ENCODE results near the gene PTGES.
"Not testable (repeated sequence)": the region's sequence is repeated elsewhere in the genome, so short reads cannot be mapped to it uniquely, and the experiment has no call there.

PTGES gene

DNA sequence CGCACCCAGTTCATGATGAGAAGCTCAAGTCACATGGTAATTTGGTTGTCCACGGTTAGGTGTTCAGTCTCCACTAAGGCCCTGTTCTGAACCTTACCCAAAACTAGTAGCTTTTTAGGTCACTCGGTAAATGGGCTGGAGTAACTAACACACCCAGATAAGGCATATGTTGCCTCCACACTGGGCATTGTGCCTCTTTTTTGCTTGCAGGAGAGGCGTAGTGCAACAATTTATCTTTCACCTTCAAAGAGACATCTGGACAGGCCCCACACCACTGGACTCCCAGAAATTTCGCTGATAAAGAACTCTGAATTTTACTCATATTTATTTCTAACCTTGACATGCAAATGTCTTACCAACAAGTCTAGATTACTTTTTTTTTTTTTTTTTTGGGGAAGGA, 16.8 kb upstream of the PTGES start:
- no peak for DNase-seq (ENCODE audit: low read depth)

DNA sequence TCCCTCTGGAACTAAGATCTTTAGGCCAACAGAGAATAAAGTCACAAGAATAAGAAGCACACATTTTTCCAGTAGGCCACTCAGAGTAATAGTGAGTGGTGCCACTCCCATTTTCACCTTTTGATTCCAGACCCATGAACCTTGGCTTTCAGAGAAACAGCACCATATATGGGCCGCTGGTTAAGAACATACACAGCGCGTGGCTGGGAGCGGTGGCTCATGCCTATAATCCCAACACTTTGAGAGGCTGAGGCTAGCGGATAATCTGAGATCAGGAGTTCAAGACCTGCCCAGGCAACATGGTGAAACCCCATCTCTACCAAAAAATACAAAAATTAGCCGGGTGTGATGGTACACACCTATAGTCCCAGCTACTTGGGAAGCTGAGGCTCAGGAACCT, 15.6 kb upstream of the PTGES start:
- no peak for DNase-seq (ENCODE audit: low read depth)

DNA sequence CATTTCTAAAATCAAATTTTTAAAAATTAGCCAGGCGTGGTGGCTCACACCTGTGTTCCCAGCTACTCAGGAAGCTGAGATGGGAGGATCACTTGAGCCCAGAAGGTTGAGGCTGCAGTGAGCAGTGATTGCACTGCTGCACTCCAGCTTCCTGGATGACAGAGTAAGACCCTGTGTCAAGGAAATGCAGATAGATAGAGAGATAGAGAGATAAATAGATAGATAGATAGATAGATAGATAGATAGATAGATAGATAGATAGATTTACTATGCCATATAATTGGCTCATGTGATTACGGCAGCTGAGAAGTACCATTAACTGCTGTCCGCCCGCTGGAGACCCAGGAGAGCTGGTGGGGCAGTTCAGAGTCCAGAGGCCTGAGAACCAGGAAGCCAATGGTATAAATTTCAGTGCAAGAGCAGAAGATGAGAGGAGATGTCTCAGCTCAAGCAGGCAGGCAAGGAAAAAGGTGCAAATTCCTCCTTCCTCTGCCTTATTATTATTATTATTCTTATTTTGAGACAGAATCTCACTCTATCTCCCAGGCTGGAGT, 13.0 kb upstream of the PTGES start:
- DNase-seq (ENCODE audit: low read depth): no peak

DNA sequence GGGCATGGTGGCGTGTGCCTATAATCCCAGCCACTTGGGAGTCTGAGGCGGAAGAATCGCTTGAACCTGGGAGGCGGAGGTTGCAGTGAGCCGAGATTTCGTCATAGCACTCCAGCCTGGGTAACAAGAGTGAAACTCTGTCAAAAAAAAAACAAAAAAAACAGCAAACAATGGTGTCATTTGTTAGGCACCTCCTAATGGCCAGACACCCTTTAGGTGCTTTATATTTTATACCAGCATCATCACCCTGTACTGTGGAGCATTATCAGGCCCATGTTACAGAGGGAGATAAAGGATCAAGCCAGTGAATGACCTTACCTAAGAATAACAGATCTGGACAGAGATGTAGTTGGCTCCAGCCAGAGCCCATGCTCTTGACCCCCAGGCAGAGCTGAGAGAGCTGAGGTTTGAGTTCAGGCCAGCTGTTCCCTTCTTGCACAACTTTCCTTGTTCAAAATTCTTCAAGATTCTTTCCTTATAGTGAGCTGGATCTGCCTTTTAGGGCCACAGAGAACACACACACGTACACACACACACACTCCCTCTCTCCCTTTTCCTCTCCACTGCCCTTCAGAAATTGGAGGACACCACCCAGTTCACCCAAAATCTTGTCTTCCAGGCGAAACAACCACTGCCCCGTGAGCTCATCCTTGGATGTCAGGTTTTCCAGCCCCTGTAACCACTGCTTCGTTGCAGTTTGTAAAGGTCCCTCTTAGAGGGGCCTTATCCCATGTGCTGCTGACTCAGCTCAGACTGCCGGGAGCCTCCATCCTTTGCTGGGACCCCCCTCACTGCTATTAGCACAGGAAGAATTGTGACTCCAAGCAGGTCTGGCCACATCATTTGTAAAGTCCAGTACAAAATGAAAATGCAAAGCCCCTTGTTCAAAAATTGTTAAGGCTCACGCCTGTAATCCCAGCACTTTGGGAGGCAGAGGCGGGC, 10.4 kb upstream of the PTGES start:
- no peak for DNase-seq (ENCODE audit: low read depth)

DNA sequence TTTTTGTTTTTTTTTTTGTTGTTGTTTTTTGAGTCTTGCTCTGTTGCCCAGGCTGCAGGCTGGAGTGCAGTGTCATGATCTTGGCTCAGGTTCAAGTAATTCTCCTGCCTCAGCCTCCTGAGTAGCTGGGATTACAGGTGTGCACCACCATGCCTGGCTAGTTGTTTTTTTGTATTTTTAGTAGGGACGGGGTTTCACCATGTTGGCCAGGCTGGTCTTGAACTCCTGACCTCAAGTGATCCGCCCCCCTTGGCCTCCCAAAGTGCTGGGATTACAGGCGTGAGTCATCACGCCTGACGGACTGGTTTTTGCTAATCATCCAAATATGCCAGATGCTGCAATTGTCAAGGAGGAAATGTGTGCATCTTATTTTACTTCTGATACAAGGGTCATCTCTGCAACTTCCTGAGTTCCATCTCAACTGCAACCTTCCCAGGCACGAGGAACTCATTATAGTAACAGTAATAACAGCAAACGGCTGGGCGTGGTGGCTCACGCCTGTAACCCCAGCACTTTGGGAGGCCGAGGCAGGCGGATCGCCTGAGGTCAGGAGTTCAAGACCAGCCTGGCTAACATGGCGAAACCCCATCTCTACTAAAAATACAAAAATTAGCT, 9.6 kb upstream of the PTGES start:
- DNase-seq (ENCODE audit: low read depth): not testable (repeated sequence)

DNA sequence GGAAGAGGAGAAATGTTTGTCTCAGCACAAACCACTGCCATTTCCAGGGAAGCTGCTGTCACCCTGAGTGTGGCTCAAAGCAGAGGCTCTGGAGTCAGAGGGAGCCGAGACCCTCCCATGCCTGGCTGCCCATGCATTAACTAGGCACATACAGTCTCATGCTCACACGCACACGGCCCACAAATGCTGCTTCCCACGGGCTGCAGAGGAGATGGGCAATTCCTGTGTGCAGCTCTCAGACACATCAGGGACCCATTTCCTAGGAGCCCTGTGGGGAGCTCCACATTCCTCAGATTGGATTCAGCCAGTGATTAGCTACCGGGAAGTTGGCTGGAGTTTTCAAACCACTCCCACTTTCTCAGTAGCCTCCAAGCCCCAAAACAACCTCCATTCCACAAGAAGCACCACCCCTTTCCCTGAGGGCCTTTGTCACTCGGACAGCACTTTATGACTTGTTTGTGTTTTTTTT, 9.1 kb upstream of the PTGES start:
- no peak for DNase-seq (ENCODE audit: low read depth)

DNA sequence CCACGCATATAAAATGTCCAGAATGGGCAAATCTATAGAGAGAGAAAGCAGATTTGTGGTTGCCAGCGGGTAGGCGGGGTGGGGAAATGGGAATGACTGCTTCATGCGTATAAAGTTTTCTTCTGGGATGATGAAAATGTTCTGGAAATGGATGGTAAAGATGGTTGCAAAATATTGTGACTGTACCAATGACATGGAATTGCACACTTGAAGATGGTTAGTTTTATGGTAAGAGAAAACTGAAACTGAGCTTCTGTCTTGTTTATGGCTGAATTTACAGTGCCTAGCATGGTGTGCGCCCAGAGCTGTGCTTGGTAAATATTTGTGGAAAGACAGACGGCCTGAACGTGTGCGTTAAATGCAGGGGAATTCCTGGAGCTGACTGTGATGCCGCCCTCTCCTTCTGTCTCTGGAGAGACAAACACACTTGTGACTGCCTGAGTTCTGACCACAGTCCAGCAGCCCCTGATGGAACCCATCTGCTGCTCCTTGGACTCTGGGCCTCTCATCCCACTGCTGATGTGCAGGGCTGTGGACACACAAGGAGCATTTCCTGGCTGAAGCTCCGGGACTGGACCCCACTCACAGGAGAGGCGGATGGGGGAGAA, 8.6 kb upstream of the PTGES start:
- no peak for DNase-seq (ENCODE audit: low read depth)

DNA sequence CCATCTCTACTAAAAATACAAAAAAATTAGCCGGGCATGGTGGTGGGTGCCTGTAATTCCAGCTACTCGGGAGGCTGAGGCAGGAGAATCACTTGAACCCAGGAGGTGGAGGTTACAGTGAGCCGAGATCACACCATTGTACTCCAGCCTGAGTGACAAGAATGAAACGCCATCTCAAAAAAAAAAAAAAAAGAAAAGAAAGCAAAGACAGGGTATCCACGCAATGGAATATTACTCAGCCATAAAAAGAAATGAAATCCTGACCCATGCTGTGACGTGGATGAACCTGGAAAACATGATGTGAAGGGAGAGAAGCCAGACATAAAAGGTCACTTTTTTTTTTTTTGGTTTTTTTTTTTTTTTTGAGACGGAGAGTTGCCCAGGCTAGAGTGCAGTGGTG, 7.9 kb upstream of the PTGES start:
- not testable (repeated sequence) for DNase-seq (ENCODE audit: low read depth)

DNA sequence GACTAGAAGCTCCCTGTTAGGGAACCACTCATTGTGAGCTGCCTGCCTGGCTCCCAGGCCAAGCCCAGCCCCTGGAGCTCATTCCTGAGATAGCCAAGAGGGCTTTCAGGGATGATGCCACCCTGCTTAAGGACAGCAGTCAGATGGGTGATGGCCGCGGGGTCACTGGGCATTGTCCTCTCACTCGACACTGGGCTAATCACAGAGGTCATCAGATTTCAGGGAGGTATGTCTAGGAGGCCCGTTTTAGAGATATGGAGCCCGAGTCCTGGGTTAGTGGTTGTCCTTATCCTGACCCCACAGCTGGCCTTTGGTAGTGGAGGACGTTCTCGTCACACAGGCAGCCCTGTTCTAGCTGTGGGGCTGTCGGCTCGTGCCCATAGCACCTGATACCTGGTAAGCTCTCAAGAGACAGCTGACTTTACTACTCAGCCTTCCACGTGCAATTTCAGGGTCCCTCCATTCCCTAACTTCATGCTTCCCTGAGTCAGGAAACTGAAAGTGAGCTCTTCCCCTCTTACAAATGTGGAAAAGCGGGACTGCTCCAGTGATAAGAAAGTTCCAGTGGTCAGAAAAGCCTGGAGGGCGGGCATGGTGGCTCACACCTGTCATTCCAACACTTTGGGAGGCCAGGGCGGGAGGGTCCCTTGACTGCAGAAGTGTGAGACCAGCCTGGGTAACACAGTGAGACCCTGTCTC, 7.1 kb upstream of the PTGES start:
- no peak for DNase-seq (ENCODE audit: low read depth)

DNA sequence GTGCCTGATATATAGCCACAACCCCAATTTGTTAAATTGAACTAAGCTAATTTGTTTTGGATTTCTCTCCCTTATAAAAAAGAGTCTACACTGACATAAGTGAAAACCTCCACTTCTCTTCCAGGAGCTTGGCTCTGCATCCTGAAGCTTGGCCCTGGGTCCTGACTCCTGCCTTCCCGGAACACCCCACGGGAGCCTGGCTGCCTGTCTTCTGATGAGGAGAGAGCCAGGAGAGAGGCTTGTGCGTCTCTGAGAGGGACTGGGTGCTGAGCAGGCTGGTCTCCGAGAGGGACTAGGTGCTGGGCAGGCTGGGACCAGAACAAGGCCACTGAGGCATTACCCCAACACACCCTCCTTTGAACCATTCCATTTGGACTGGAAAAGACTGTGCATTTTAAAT, 6.5 kb upstream of the PTGES start:
- no peak for DNase-seq (ENCODE audit: low read depth)

DNA sequence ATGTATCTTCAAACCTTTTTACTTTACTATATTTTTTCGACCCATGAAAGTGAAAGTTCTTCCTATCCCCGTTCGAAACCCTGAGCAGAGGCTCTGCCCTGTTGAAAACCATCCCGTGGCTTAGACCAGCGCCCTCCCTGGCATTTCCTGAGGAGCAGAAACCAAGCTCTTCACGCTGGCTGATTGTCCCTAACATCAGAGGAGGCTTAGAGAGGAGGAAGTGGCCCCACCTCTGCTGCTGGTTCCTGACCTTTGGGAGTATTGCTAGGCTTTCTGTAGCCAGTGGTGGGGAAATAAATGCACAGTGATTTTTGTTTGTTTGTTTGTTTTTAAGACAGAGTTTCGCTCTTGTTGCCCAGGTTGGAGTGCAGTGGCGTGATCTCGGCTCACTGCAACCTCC, 4.2 kb upstream of the PTGES start:
- DNase-seq (ENCODE audit: low read depth): no peak

DNA sequence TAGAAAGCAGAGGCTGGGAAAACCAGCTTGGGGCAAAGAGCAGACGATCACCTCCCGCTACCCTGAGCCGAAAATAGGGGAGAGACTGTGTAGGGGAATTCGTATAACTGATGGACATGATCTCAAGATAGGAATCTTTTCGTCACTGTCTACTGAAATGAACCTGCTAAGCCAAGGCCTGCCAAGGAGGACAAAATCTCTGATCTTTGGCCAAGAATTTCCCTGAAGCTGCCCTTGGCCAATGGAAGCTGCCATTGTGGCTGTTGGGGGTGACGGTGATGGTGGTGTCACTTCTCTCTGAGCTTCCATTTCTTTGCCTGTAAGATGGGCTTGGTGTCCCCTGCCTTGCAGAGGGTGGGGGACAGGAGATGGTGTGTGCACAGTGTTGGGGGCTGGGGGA, 3.3 kb upstream of the PTGES start:
- DNase-seq (ENCODE audit: low read depth): no peak

DNA sequence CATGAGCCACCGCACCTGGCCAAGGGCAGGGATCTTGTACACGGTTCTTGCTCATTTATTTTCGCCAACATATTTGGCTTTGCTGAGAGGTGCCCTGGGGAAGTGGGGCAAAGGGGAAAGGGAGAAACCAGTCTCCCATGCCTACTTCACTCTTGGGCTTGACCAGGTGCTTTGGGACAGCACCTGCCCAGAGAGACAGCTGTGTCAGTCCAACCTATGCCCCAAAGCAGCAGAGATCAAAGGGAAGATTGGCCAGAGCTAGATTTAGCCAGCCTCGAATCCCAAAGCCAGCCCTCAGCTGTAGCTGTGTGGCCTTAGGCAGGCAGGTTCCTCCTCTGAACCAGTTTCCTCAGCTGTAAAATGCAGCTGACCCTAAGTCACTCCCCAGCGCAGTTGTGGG, 2.3 kb upstream of the PTGES start:
- no peak for DNase-seq (ENCODE audit: low read depth)

DNA sequence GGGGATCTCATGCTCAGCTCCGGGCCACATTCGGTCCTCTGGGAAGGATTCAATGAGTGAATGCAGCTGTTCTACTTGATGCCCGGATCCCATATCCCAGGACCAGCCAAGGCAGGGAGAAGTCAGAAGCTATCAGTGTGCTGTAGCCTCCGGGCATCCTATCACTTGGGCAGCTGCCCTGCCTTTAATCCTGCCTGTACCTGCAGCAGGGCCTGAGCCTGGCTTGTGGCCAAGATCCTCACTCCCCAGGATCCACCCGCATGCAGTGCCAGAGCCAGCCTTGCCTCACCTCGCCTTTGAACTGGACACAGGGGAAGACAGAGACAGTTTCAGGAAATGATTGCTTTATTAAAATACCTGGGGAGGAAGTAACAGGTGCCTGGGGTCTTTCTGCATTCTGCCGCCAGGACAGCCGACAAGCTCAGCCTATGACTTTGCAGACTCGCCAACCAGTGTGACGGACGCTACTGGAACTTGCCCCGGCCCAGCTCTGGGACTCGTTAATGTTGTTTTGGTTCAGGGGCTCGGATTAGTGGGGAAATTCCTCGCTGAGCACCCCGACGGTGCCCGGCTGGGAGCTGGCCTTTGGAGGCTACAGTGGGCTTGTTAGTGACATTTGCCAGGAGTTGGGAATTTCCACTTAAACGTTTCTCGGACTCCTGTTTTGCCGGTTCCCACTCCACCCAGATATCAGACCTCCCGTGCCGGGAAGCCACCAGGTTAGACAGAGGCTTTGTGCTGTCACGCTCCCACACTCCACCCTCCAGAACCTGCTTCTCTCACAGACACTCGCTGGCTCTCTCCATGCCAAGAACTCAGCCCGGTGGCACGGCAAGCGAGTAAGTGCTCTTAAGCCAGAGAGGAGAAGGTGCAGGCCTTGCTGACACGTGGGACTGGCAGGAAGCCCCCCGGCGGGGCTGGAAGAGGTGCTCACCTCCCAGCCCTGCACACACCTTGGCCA, 721 bp downstream of the PTGES start:
- DNase-seq (ENCODE audit: low read depth): no peak

DNA sequence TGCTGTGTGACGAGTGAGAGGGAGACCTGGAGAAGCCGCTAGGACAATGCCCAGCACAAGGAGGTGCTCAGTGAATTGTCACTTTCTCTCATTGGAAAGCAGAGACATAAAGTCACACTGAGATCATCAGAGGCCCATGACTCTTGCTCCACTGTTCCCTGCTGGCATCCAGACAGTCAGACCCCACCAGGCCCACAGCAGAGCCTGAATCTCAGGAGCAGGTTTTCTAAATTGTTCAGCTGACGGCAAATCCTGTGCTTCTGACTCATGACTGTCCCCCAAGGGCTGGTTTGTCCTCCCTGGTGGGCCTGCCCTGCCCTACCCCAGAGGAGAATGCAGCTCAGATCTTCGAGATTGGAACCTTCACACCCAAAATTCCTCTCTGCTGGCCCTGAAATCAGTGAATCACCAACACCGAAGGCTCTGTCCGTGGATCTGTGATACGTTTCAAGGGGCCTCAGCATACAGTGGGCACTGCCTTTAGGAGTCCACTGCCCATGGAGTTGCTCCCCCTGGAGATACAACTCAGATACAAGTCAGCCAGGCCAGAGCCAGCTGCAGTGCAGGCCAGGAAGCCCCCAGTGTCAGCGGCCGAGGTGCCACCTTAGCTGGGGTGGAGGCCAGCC, 2.7 kb downstream of the PTGES start:
- DNase-seq (ENCODE audit: low read depth): no peak

DNA sequence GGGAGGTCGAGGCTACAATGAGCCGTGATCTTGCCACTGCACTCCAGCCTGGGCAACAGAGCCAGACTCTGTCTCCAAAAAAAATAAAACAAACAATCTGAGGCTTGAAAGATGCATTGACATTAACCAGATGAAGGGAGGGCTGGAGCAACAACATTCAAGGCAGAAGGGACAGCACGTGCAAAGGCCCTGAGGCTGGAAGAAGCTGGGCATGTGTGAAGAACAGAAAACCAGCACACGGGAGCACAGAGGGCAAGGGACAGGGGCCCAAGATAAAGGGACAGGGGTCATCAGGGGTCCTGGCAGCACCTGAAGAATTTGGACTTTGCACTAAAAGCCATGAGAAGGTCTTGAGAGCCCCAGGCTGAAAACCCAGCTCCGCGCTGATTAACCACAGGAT, 3.3 kb downstream of the PTGES start:
- no peak for DNase-seq (ENCODE audit: low read depth)

DNA sequence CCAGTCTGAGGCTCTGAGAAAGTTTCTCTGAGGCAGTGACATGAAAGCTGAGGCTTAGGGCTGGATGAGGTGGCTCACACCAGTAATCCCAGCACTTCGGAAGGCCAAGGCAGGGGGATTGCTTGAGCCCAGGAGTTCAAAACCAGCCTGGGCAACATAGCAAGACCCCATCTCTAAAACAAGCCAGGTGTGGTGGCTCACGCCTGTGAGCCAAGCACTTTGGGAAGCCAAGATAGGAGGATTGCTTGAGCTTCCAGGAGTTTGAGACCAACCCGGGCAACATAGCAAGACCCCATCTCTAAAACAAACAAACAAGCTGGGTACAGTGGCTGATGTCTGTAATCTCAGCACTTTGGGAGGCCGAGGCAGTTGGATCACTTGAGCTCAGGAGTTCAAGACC, 3.8 kb downstream of the PTGES start:
- not testable (repeated sequence) for DNase-seq (ENCODE audit: low read depth)

DNA sequence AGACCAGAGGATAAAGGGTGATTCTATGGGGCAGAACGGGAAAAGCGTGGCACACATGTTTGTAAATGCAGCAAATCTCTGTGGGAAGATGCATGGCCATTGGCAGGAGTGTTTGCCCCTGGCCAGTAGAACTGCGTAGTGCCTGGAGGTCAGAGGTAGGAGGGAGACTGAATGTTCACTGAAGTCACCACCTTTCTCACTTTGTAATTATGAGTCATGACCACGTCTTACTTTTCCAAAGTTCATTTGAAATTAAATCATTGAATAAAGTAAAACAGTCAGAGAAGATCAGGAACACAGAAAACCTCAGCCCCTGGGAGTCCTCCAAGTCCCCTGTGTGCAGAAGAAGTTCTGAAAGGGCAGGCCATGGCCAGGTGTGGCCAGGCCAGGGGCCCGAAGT, 4.6 kb downstream of the PTGES start:
- no peak for DNase-seq (ENCODE audit: low read depth)

DNA sequence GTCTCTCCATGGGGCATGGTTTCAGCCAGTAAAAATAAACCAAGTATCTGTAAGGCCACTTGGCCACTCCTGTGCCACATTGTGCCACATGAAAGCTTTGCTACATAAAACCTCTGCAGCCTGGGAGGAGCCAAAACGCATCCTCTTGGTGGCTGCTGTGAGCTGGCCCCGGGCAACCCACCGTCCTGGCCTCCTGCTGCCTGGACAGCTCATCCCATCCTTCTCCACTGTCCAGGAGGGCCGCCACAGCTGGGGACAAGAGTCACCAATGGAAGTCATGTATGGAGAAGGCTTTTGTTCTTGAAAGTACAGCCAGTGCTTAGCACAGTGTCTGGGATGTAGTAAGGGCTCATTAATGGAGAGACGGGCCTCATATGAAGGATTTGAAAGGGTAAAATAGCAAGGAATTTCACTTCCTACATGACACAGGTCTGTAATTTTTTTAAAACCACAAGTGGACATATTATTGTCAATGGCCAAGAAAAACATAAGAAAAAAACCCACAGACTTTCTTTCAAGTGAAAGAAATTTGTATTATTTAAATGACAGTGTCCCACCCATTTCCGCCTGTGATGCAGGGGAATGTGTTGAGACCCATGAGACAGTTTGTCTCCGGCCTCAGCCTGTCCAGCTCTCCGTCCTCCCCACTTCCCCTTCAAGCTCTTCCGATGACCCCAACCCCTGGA, 6.6 kb downstream of the PTGES start:
- DNase-seq (ENCODE audit: low read depth): no peak

DNA sequence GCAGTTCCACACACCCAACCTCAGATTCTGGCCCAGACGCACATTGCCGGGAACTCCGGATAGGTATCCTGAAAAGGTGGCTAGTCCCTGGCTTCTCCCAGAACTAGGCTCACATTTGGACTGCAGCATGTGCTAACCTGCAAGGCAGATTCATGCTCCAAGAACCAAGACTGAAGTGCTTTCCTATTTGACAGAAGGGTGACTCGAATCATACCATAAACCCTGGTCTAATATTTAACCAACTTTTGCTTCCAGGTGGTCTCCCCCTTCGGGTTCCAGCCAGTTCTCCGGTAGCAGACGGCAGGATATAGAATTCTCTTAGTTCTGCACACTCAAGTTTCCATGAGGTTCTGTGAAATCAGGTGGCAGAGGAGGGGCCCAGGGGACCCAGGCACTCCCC, 7.6 kb downstream of the PTGES start:
- no peak for DNase-seq (ENCODE audit: low read depth)
